H1 (cell line): ENCODE data around the gene NEU3. TPM values are rescaled to one million over a fixed set of nuclear protein-coding genes. Genes with fewer than 3 reads are reported as not detected.

ENCODE experiments used
- CHD7 ChIP-seq: fragments of 300-600 bp; sonication (generic); IDR thresholded peaks from 2 replicates; pipeline ENCODE4 v1.7.1; 2012; ENCODE audit warnings: low read length, moderate library complexity, mild to moderate bottlenecking, inconsistent platforms; ENCODE audit not compliant: insufficient replicate concordance
- HDAC2 ChIP-seq, 2 experiments: fragments of 300-600 bp in 1 of 2; sonication (generic) in 1 of 2; IDR thresholded peaks; 2 replicates each; pipeline ENCODE4 v1.6.1; 2011 to 2012; ENCODE audit warnings: low read depth in 2 of 2, low read length in 2 of 2, mild to moderate bottlenecking in 2 of 2, moderate library complexity in 2 of 2, borderline replicate concordance in 1 of 2, inconsistent platforms in 1 of 2
- YY1 ChIP-seq: IDR thresholded peaks from 2 replicates; pipeline ENCODE4 v1.6.1; 2011; ENCODE audit warnings: low read depth, mild to moderate bottlenecking, low read length
- polyA plus RNA-seq, 7 experiments: library from polyadenylated mRNA; depleted of rRNA in 3 of 7; stranded (reverse) in 5 of 7; unstranded in 2 of 7; fragments of >200 nt in 5 of 7; fragments of 200-250 nt in 2 of 7; gene quantifications; 1 replicate in 5 of 7; 2 replicates in 1 of 7; 4 replicates in 1 of 7; pipeline versions ENCODE4 v1.2.1 to v1.2.3, GENCODE V29; 2011 to 2013; ENCODE audit warnings: missing spikeins in 2 of 7, mixed read lengths in 2 of 7
- total RNA-seq: library from RNA; stranded (reverse); fragmentation: NEBNext Ultra II Directional; extraction: Animal tissue kit (Norgen Biotek cat#: 25700); gene quantifications from 2 replicates; pipeline ENCODE4 v1.2.1, GENCODE V29; 2021
- TF ChIP-seq, protein P1 (sequence below), 3 experiments: IDR thresholded peaks; 1 replicate in 2 of 3; 2 replicates in 1 of 3; pipeline versions ENCODE4 v1.5.1 to v1.6.1; 2011; ENCODE audit warnings: low read length in 3 of 3, mild to moderate bottlenecking in 3 of 3, inconsistent platforms in 2 of 3, low read depth in 1 of 3, moderate library complexity in 1 of 3; ENCODE audit not compliant: insufficient read depth in 1 of 3; ENCODE audit errors: control extremely low read depth in 1 of 3

Gene NEU3
- total and polyA plus RNA-seq, 2 of the 8 experiments (the other 6 are each of a cell fraction or from before 2014, with no cell fraction given): 8.9 to 15.6 TPM

DNA sequence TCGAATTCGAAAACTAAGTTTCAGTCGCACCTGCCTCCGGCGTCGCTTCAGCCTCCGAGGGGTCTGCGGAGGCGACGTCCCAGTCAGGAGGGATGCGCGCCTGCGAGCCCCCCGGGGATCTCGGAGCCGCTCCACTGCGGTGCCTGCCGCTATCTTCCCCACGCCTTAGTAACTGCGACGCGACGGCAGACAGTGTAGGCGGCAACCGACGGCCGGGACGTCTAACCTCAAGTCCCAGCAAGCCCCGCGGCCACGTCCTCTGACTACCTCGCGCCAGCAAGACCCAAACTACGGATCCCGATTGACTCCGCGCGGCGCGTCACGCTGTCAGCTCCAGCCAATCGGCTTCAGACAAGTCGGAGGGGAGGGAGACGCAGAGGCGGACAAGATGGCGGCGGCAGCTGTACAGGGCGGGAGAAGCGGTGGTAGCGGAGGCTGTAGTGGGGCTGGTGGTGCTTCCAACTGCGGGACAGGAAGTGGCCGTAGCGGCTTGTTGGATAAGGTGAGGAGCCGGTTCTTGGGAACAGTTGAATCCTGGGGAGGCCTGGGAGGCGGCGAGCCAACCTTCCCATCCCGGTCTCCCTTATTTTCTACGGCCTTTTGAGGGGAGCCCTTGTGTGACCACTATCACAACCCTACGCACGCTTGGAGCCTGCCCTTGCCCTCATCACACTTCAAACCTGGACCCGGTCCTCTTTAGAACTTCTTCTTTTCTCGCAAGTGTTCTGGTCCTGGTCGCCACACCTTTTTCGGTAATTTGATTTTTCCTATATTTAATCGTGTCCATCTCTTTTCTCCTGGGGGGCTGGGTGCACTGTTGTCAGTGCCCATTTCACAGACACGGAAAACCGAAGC lies 39.6 kb upstream of the NEU3 start, which contains the start of the genes SPCS2 and XRRA1 (continued):
- TF ChIP-seq CHD7: no peak
- TF ChIP-seq HDAC2 (IDR thresholded peaks at IDR 0.05; ENCODE audit: borderline replicate concordance in 1 of 2, low read depth in 2 of 2, low read length in 2 of 2): peak in 1 of 2 experiments; percentile 77; a peak in 1 of 4 replicates
- TF ChIP-seq, protein P1, sequence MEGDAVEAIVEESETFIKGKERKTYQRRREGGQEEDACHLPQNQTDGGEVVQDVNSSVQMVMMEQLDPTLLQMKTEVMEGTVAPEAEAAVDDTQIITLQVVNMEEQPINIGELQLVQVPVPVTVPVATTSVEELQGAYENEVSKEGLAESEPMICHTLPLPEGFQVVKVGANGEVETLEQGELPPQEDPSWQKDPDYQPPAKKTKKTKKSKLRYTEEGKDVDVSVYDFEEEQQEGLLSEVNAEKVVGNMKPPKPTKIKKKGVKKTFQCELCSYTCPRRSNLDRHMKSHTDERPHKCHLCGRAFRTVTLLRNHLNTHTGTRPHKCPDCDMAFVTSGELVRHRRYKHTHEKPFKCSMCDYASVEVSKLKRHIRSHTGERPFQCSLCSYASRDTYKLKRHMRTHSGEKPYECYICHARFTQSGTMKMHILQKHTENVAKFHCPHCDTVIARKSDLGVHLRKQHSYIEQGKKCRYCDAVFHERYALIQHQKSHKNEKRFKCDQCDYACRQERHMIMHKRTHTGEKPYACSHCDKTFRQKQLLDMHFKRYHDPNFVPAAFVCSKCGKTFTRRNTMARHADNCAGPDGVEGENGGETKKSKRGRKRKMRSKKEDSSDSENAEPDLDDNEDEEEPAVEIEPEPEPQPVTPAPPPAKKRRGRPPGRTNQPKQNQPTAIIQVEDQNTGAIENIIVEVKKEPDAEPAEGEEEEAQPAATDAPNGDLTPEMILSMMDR (IDR thresholded peaks at IDR 0.05; ENCODE audit: control extremely low read depth in 1 of 3, insufficient read depth in 1 of 3, low read depth in 1 of 3, low read length in 3 of 3): no peak; a peak in 1 of 4 replicates
- TF ChIP-seq YY1: peak; percentile 97
